GM15510 (cell line): ENCODE data around the gene SYDE2.

Experiments
- POLR2A ChIP-seq: IDR thresholded peaks from 3 replicates; pipeline ENCODE4 v1.6.1; 2011; ENCODE audit warnings: borderline replicate concordance; ENCODE audit not compliant: insufficient read length; ENCODE audit errors: extremely low read depth

Gene SYDE2

DNA sequence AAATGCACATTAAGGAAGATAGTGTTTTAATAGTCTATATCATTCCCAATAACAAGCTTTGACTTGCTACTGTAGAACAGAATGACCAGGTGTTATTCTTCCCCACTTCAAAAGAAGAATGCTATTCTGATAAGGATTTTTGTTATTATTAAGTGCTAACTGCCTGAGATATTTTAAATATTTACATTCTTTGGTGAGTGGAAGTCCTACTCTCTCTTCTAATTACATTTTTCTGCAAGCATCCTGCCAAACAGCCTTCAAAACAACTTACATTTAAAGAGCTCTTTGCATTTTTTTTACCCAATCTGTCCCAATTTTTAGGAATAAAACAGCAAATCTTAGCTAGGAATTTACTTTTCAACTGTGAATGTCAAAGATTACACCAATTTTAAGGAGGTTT lies 23.5 kb upstream of the SYDE2 start:
- TF ChIP-seq POLR2A: no peak

DNA sequence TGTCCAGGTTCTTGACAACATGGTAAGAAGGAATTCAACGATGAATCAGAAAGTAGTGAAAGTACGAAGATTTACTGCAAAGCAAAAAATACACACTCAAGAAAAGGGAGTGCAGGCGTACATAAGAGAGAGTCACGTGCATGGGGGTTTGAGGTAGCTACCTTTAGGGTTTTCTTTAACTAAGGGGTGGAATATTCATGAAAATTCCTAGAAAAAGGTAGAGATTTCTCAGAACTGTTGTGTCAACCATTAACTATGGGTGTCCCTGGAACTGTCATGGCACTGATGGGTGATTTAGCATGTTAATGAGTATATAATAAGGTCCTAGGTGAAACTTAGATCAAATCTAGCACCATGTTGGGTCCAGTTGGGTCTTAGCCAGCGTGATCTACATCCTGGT lies 22.5 kb upstream of the SYDE2 start:
- no peak for TF ChIP-seq POLR2A

DNA sequence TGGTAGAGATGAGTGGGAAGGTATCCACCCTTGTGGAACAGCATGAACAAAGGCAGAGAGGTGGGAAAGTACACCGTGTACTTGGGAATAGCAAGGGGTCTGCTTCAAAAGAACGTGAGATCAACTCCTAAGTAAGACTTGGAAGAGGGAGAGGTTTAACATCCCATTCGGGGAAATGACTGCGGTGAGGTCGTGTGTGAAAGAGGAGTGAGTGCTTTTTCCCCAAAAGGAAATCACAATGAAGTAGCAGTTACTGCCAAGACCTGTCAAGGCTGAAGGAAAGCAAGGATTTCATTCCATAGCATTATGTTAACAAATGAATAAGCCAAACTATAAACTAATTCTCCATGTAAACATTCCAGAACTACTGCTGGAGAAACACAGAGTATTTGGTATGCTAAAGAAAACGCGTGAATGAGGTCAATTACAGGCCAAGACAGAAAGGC lies 20.0 kb upstream of the SYDE2 start:
- TF ChIP-seq POLR2A: no peak

DNA sequence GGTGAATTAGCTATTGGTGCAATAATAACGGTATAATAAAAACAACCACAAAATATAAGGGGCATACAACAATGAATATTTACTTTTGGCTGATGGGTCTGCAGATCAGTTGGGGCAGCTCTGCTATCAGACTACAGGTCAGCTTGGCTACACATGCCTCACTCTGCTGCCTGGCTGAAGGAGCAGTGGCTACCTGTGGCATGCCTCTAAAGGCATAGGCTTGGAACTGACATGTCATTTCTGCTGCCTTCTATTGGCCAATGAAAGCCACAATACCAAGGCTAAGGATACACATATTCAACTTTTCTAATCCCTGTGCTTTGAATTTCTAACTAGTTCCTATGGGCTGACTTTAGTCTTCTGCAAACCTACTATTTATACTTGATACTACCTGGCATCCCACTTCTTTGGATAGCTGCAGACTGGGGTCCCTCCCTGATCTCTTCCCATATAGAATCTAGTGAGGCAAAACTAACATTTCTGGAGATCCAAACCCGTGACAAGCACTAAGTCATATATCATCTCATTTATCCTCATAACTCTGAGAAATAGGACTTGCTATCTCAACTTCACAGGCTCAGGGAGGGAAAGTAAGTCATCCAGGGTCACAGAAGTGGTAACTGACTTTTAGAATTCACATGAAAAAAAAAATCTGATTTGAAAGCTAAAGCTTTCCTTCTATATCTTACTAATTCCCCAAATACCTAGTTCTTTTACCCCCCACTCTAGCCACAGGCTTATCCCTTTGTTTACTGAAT lies 19.2 kb upstream of the SYDE2 start:
- no peak for TF ChIP-seq POLR2A

DNA sequence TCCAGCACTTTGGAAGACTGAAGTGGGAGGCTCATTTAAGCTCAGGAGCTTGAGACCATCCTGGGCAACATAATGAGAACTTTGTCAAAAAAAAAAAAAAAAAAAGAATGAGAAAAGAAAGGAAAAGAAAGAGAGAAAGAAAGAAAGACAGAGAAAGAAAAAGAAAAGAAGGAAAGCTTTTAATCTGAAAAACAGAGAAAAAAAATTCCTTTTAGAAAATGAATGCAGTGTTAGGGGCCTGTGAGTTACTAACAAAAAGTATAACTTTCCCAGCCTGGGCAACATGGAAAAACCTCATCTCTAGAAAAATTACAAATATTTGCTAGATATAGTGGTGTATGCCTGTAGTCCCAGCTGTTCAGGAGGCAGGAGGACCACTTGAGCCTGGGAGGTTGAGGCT lies 15.9 kb upstream of the SYDE2 start:
- TF ChIP-seq POLR2A: no peak

DNA sequence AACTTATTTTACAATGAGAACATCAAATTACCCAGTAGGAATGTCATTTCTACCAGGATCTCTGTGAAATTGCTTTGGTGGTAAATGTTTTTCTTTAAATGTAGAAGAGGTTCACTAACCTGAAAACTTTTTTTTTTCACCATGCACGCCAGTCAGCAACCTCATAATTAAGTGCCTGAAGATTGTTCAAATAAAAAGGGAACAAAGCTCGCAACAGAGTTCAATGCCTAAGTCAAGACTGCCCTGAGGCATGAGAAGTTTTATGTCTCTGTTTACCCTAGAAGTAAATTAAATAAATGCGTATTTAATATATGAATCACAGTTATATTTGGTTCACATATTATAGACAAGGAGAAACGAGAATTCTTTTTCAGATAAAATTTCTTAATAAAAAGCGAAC lies 13.8 kb upstream of the SYDE2 start:
- TF ChIP-seq POLR2A: no peak

DNA sequence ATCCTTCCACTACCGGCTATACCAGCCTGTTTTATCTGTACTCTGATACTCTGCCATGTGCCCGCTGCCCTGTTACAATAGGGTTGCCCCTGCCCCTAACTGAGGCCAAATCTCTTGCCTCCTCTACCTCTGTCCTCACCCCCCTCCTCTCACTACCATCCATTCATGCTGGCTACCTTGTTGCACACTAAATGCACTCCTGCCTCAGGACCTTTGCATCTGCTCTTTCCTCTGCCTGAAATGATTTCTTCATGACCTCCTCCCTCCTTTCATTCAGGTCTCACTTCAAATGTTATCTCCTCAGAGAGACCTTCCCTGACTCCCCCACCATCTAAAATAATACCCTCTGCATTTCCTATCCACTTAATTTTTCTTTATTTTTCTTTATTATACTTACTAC lies 7.7 kb upstream of the SYDE2 start:
- no peak for TF ChIP-seq POLR2A

DNA sequence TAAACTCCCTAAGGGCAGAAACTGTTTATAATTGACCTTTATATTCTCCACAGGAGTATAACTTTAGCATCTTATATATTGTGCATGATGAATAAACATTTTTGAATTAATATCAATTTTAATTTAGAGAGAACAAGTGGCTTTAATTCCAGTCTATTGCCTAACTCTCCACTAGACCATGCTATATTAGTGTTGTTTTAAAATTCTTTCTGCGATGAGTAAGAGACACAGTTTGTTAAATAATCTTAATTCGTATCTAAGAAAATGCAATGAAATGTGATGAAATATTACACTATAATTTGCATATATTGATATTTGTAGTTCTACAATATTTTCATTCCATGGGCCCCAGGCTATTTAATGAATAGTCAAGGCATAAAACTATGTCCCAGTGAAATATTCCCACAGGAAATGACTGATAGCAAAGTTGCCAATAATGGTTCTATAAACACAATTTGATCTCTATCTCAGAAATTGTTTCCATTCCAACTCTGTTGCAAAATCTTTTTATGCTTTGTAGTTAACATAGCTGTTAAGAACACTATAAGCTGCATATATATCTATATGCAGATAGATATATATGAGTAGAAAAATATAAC lies 2.9 kb upstream of the SYDE2 start:
- TF ChIP-seq POLR2A: no peak

DNA sequence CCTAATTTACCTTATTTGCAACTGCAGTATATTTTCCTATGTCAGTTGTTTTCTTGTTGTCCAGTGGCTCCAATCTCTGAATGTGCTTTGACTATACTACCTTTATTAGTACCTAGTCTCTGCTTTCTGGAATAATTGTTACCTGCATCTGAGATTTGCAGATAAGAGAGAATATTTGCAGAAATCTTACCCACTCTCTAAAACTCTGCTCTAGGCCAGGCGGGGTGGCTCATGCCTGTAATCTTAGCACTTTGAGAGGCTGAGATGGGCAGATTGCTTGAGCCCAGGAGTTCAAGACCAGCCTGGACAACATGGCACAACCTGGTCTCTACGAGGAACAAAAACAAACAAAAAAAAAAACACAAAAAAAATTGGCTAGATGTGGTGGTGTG lies 2.0 kb upstream of the SYDE2 start:
- TF ChIP-seq POLR2A: no peak

DNA sequence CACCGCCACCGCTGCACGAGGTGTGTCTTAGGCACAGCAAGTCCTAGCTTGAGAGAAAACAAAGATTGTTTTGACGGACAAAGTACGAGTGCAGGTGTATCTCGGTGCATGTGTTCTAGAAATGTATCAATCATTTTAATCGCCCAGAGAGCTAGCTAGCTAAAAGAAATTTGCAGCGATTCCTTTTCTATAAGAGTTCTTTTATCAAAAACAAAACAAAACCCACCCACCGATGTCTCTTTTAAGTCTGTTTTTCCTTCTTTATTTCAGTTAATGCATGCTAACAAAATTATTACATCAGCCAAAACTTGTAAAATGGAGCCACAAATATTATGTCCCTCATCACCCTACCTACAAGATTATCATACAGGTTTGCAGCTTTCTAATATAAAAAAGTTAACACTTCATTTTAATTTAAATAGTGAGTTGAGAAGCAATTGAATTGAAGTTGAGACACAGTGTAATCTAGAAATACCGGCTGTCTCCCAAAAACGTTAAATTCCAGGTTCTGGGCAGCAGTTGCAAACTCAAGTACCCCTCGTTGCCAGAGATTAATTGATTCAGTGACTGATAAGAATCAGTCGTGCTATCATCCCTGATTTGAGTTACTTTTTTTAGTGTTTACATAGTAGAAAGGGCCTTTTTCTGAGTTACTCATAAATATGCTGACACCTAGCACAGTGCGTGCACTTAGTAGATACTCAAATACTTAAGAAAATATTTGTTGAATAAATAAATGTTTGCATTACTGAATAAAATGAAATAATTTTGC lies 1.5 kb upstream of the SYDE2 start:
- no peak for TF ChIP-seq POLR2A

DNA sequence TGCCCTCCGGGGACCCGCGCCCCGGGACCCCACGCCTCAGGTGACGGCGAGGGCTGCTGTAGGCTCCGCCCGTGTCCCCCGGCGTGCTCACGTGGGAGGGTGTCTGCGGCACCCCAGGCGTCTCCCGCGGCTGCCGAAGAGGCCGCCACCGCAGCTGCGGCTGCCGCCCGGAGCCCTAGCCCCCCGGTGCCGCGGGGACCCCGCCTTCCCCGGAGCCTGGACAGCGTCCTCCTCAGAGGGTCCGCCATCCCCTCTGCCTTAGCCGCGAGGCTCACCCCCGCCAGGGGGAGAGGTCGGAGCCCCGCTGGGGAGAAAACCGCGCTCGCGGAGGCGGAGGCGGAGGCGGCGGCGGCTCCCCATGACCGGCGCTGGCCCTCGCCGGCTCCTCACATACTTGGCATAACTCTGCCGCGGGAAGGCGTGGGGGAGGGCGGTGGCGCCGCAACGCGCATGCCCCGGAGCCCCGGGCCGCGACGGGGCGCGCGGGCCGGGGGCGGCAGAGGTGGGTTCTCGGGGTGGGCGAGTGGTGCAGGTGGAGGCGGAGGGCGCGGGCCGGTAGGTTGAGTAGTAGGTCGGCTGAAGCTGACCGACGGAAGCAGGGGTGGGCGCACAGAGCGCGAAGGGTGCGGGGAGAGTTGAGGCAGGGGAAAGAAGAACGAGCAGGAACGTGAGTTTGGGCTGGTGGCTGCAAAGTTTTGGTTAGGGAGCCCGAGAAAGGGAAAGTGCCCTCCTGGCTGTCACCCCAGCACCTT lies 700 bp upstream of the SYDE2 start:
- no peak for TF ChIP-seq POLR2A

DNA sequence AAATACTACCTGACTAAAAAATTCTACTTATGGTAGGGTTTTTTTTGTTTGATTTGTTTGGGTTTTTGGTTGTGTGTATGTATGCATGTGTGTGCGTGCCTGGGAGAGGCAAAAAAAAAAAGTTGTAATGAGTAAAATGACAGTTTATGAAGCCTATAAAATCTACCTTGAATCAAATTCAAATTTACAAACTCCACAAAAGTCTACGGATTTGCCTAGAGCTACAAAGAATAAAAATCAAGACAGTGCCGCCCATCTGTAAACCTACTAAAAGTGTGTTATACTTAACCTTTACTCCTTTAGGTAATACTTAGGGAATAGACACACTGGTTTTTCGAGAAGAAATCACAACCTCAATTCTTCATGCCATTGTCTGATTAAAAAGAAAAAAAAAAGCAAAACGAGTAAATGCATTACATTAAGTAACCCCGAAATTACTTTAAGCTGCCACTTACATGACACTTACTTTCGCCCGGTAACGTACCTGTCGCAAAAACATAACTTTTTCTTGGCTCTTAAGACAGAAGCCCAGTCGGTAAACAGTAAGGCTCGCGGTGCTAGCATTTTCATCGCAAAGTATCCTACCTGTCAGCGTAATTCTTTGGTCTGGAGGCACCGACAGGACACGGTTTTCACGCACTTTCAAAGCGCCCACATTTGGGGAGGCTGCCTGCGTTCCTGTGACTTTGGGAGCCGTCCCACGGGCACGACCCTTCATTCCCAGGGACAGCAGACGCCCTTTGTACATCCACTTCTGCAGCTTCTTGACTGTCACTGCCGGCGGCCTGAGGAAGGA lies 951 bp downstream of the SYDE2 start:
- no peak for TF ChIP-seq POLR2A

DNA sequence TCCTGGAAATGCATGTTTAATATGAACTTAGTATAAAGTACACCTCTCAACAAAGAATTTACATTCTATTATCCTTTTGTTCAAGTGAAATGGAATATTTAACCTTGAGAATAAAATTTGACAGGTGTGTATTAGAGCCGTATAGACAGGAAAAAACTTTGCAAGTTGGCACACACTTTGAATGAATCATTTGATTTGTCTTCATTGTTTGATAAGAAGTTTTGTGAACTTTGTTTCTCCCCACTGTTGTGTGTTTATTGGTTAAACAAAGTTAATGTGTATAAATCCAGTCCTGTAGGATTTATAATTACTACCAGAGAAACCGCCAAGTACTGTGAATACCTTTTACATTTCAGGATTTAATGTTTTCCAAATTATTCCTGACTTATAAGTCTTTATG lies 2.0 kb downstream of the SYDE2 start:
- TF ChIP-seq POLR2A: no peak

DNA sequence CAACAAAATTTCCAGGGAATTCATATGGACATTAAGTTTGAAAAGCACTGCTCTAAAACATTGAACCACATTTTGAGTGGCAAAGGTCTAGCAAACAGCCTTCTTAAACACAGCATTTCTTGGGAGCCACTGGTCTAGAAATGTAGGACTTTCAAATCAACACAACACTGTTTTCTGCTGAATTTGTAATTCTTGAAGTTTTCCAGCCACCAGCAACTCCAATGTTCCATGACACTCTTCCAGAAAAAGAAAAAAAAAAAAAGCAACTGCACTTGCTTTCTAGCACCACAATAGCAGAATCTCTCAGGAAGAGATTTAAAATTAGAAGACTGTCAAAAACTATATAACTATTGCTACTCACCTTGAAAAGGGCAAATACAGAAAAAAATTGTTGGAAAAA lies 4.5 kb downstream of the SYDE2 start:
- TF ChIP-seq POLR2A: no peak
